GM21529 (cell line): ENCODE measurements around the gene NPC1.
A peak's percentile ranks its signal among the peaks of the same experiment; 100 is the strongest.
"Not testable (repeated sequence)": the region's sequence is repeated elsewhere in the genome, so short reads cannot be mapped to it uniquely, and the experiment has no call there.

Experiments used
- ATAC-seq: cut with Tn5 transposase; IDR thresholded peaks from one replicate; pipeline ENCODE4 v1.9.1; 2021; ENCODE audit not compliant: unreplicated experiment

Gene NPC1

GRCh38 chr18:23586249-23587196 is at the start of gene NPC1:
Gene NPC1 (minus strand): TSS chr18:23586506. CDS start chr18:23586343, 163 bp downstream.
- ATAC-seq = peak; percentile 85

GRCh38 chr18:23636071-23636399 is 49.7 kb upstream of the NPC1 start:
- no peak for ATAC-seq

DNA sequence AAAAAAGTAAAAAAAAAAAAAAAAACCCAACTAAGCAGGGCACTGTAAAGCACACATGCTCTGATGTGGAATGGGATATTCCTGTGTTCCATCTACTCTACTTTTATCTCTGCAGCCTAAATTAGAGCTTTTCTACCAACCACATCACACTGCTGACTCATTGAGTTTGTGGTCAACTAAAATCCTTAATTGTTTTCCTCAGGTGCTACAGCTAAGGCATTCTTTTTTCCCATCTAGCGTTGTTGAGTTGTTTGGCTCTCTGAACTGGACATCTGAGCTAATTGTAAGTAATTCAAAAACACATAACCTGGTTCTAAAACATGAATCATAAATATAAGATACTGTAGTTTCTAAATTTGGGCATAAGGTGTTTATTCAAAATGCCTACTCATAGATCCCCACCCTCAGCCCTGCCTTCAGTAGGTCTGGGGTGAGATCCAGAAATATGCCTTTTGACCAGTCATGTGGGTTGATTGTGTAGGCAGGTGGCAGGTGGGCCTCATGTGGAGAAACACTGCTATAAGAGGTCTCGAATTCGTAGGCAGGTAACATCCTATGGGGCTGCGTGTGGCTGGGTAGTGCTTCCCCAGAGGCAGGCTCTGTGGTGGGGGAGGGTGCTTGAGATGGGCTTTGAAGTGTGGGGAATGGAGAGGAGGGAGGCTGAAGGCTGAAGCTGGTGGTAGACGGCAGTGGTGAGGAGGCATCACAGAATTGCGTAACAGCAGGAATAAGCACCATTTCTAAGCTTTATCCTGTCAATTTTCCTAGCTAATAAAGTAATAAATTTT is 49.2 kb upstream of the NPC1 start:
- ATAC-seq = no peak

DNA sequence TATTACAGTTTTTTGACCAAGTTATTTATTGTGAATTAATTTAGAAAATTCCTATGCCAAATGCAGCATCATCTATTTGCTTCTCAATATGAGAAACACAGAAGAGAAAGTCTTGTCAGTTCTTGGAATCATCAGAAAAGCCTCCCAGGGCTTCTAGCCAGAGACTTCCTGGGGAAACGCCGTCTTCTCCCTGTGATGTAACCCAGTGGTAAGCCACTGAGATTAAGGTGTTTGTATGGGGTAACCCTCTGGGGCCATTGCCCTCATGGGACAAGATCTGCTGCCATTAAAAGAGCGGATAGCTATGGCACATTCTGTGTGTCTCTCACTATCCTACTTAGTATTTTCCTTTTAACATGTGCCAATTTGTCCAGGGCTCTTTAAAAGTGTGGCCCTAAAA is 48.4 kb upstream of the NPC1 start:
- ATAC-seq = no peak

- ATAC-seq = no peak
These were observed 46.3 kb upstream of the NPC1 start for GRCh38 chr18:23632615-23633014.

GRCh38 chr18:23631746-23632145 is 45.4 kb upstream of the NPC1 start:
- ATAC-seq = no peak

DNA sequence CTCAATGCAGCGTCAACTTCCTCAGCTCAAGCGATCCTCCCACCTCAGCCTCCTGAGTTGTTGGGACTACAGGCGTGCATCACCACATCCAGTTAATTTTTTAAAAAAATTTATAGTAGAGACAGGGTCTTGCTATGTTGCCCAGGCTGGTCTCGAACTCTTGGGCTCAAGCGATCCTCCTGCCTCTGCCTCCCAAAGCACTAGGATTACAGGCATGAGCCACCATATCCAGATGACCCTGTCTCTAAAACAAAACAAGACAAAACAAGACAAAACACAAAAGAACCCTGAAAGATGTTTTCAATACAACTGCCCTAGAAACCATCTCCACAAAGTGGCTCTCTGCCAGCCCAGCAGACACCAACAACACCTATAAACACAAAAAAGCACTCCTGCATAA is 45.0 kb upstream of the NPC1 start:
- ATAC-seq = no peak

- peak; percentile 88 for ATAC-seq
These were observed 43.2 kb upstream of the NPC1 start for GRCh38 chr18:23629444-23629946.

DNA sequence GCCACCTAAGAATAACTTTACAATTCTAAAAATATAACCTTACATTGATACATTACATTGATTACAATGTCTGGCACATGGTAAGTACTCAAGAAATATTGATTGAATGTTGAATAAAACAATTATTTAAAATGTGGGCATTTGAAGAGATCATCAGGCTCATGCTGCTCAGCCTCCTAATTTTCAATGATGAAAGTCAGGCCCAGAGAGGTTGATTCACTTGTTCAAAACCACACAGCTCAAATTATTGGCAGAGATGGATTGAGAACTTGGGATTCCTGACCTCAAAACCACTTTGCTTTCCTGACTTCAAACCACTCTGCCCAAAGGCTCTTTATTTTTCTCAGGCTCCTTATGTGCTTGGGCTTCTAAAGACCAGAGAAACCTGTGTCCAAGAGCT is 41.7 kb upstream of the NPC1 start:
- ATAC-seq = no peak

- no peak for ATAC-seq
These were observed 41.0 kb upstream of the NPC1 start for GRCh38 chr18:23627321-23627720.

DNA sequence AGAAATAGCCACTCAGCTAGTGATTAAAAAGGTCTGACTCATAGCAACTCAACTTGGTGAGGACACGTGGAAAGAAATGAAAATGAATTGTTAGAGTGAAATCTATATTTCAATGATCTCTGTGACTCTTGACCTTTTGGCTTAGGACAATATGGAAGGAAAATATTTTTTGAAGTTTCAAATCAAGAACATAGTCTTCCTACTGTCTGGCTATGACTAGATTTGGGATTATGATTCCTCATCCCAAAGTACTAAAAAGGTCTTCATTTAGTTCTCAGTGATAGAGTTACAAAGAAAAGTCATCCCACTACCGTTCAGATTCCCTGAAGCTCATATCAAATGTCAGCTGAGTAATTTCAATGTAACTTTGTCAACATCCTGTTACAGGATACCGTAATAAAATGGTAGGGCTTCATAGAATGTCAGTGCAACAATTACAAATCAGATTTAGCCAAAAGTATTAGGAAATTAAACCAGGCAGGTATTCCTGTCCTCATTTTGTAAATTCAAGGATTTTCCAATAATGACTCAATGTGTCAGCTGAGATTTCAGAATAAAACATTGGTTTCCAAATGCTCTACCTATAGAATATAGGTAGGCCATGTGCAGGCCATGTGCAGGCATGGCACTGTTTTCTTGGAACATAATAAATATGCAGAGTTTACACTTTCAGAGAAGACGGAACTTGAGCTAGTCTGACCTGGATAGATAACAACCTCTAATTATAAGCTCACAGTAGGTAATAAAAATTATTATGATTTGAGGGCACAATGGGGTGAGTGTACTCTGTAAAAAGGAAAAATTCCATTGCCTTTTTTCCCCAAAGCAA is 40.4 kb upstream of the NPC1 start:
- ATAC-seq = no peak

DNA sequence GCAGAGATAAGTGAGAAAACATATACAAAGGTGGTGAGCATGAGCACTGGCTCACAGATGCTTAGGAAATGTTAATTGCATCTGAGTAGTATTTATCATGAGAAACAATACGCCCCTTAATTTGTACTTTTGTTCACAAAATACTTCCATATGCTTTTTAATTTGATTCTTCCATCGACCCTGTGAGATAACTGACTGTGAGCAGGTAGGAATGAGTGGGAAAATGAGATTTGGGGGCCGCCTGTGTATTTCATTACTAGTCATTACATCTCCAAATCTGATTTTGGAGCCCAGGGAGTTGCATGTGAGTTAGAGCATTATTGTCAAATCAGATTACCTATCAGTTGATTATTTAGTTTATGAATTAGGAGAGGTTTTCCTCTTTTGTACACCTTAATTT is 36.7 kb upstream of the NPC1 start:
- no peak for ATAC-seq

DNA sequence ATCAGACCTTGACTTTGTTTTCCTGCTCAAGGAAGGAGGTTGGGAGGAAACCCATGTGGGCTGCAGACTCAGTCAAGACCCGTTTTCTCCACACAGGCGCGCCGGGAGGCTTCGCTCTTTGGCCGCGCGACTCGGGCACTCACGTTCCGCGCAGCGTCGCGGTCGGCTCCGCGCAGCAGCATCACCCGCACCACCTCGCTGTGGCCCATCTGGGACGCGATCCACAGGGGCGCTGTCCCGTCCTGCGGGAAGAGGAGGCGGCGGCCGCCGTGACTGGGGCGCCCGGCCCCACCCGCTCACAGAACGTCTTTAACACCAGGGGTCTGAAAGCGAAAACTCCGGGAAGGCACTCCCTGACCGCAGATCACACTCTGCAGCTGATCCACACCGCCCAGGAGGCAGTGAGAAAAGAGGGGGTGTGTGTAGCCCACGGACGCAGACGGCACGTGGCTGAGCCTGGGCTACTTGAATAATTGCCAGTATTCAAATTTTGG is 33.1 kb upstream of the NPC1 start:
- peak; percentile 28 for ATAC-seq

DNA sequence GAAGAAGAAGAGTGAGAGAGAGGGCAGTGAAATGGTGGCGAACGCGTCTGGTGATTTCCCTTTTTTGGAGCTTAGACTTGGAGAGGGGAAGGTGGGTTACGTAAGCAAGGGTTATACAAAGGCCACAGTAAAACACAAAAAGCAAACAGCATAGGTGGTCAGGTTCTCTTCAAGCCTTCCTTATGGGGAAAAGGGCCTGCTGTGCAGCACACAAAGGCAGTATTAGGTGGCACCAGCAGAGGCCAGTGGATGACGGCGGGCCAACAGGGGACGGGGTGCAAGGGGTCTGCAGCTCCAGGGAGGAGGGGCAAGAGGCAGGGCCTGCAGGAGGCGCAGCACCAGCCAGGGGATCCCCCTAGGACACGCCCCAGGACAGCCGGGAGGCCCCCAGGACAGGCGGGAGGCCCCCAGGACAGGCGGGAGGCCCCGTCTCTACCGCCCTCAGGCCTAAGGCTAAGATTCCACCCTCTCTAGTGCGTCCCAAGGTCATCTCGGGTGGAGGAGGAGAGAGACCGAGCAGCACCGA is 32.6 kb upstream of the NPC1 start:
- ATAC-seq = peak; percentile 51

DNA sequence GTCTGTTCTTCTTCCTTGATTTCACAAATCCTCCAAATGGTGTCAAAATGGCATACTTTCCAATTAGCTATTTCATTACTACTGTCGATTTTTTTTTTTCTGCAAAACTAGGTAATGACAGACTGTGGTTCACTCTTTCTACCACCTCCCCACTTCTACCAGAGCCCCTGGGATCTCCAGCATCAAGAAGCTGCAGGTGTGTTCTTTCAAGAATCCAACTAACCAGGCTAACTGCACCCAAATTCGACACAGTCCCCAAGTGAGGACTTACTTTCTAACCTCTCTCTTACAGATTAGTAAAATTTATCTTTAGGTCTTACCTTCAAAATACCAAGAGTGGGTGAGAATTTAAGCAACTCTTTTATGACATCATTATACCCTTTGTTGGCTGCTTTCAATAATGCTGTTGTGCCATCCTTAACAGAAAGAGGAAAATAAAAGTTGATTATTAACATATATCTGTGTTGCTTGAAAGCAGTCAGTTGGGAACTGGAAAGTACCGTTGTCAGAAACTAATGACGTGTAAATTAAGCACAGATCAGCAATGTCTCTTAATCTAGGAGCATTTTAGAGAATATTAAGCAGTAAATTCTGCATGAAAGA is 31.2 kb upstream of the NPC1 start:
- peak; percentile 47 for ATAC-seq

DNA sequence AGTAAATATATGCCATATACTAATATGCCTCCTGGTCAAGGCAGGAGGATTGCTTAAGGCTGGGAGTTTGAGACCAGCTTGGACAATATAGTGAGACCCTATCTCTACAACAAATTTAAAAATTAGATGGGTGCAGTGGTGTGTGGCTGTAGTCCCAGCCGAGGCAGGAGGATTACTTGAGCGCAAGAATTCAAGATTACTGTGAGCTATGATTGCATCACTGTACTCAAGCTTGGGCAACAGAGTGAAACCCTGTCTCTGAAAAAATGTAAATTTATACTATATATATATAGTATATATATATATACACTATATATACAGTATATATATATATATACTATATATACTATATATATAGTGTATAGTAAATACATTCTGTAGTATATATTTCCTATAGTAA is 30.0 kb upstream of the NPC1 start:
- ATAC-seq = no peak

DNA sequence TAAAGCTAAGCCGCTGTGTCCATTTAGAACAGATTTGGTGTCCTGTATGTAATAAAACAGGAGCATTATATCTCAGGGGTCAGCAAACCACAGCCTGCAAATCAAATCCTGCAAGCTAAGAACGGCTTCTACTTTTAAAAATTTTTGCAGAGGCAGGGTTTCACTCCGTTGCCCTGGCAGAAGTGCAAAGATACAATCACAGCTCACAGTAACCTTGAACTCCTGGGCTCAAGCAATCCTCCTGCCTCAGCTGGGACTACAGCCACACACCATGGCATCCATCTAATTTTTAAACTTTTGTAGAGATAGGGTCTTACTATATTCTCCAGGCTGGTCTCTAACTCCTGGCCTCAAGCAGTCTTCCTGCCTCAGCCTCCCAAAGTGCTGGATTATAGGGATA is 28.6 kb upstream of the NPC1 start:
- no peak for ATAC-seq

- ATAC-seq = no peak
These were observed 28.1 kb upstream of the NPC1 start for GRCh38 chr18:23614413-23614812.

DNA sequence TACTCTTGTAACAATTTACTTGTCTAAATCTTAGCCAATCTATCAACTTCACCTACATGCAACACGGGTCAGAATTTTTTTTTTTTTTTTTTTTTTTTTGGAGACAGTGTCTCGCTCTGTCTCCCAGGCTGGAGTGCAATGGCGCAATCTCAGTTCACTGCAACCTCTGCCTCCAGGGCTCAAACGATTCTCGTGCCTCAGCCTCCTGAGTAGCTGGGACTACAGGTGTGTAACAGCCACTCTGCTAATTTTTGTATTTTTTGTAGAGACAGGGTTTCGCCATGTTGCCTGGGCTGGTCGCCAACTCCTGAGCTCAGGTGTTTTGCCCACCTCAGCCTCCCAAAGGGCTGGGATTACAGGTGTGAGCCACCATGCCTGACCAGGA is 26.8 kb upstream of the NPC1 start:
- not testable (repeated sequence) for ATAC-seq

DNA sequence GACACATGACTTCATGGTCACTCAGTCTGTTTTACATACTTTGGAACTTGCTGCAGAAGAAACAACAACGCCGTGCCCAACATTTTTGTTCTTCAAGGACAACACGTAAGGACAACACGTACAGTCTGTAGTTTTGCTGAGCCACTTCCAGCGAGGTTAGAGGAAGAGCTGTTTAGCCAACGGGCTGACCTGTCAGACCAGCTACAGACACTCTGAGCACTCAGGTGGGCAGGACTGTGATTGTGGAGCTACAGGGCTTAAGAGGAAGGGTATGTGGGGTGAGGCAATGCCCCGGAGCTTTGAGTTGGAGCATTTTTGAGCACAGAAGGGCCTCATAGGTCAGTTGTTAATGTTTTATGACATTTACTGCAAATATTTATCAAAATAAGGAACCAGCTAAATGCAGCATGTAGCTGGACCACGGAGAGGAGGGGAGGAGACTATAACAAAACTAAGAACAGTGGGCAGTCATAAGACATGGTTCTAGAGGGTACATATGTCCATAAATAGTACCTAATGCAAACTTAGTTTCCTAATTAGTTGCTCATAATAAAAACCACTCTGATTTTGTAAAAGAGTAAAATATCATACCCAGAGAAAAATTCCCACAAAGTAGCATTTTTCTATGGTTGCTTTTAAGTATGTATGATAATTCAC is 26.3 kb upstream of the NPC1 start:
- ATAC-seq = no peak
